Caco-2 (cell line): ENCODE results near the gene CFAP97. TPM values are rescaled to one million over a fixed set of nuclear protein-coding genes. Genes with fewer than 3 reads are reported as not detected.
"Not testable (repeated sequence)": the region's sequence is repeated elsewhere in the genome, so short reads cannot be mapped to it uniquely, and the experiment has no call there.

ENCODE experiments used
- BruUV-seq: library from RNA; stranded (reverse); fragments of 400-500 nt; replicated peaks from 2 replicates; lab custom pipeline; 2021; lab: Mats Ljungman, UMichigan
- CTCF ChIA-PET: fragments of 300-600 bp; sonication (Branson Sonifier 250); formaldehyde crosslinking; loops from one replicate; lab custom pipeline; 2022; ENCODE audit warnings: antibody characterized with exemption; lab: Charles Lee
- POLR2A ChIA-PET: fragments of 300-600 bp; sonication (Branson Sonifier 250); formaldehyde crosslinking; loops from one replicate; lab custom pipeline; 2022; ENCODE audit warnings: antibody characterized with exemption; lab: Charles Lee
- DNase-seq, 2 experiments: peaks; one replicate each; pipeline versions ENCODE4 v3.0.0 to v3.0.0-alpha.2; 2020 to 2022
- H3K27me3 ChIP-seq: replicated peaks from 2 replicates; pipeline ENCODE4 v1.6.0; 2011; ENCODE audit warnings: low read length; ENCODE audit not compliant: control insufficient read depth, insufficient read depth
- H3K36me3 ChIP-seq: 2 replicates; pipeline ENCODE4 v1.5.1; 2011; ENCODE audit warnings: low read length; ENCODE audit not compliant: control insufficient read depth, insufficient read depth
- H3K4me1 ChIP-seq: fragments of 250-450 bp; sonication (Bioruptor Pico); 2 replicates; pipeline ENCODE4 v1.5.1; 2020; ENCODE audit warnings: mild to moderate bottlenecking
- H3K4me3 ChIP-seq: 2 replicates; pipeline ENCODE4 v1.5.1; 2011; ENCODE audit warnings: low read depth, mild to moderate bottlenecking, control low read depth, low read length
- H3K9me3 ChIP-seq: fragments of 250-450 bp; sonication (Bioruptor Pico); 2 replicates; pipeline ENCODE4 v1.5.1; 2020; ENCODE audit warnings: mild to moderate bottlenecking, moderate library complexity
- H3K27ac Mint-ChIP-seq: one replicate; pipeline ENCODE4 v1.8.0; 2022; ENCODE audit warnings: mixed read lengths; ENCODE audit not compliant: unreplicated experiment
- H3K27me3 Mint-ChIP-seq: one replicate; pipeline ENCODE4 v1.8.0; 2022; ENCODE audit warnings: mixed read lengths; ENCODE audit not compliant: insufficient read depth, unreplicated experiment
- H3K36me3 Mint-ChIP-seq: one replicate; pipeline ENCODE4 v1.8.0; 2022; ENCODE audit warnings: mild to moderate bottlenecking, mixed read lengths; ENCODE audit not compliant: insufficient read depth, unreplicated experiment
- H3K4me1 Mint-ChIP-seq: one replicate; pipeline ENCODE4 v1.8.0; 2022; ENCODE audit warnings: low read depth, mixed read lengths; ENCODE audit not compliant: unreplicated experiment
- H3K4me3 Mint-ChIP-seq: one replicate; pipeline ENCODE4 v1.8.0; 2022; ENCODE audit warnings: mild to moderate bottlenecking, moderate library complexity, mixed read lengths; ENCODE audit not compliant: unreplicated experiment
- H3K9me3 Mint-ChIP-seq: one replicate; pipeline ENCODE4 v1.8.0; 2022; ENCODE audit warnings: mixed read lengths; ENCODE audit not compliant: unreplicated experiment
- CTCF ChIP-seq, 2 experiments: fragments of 200-600 bp in 1 of 2; IDR thresholded peaks; 1 replicate in 1 of 2; 2 replicates in 1 of 2; pipeline versions ENCODE4 v1.5.1 to v1.8.0; 2011 to 2022; ENCODE audit warnings: antibody characterized with exemption in 1 of 2, control low read depth in 1 of 2, inconsistent platforms in 1 of 2, low read depth in 1 of 2, low read length in 1 of 2, mild to moderate bottlenecking in 1 of 2, moderate library complexity in 1 of 2; ENCODE audit not compliant: insufficient read depth in 1 of 2, severe bottlenecking in 1 of 2, unreplicated experiment in 1 of 2
- intact Hi-C: fragments of 100-400 bp; cut with micrococcal nuclease; formaldehyde crosslinking; loops from one replicate; pipeline ENCODE4 v1.10.0; 2022; ENCODE audit not compliant: unreplicated experiment
- total RNA-seq: library from RNA; stranded (reverse); gene quantifications from 2 replicates; pipeline ENCODE4 v1.2.3, GENCODE V29; 2022

The CFAP97 gene
- total RNA-seq, 1 experiment from 2014 or later = 20.3 TPM

- intact Hi-C loops = no loop called here
- Mint-ChIP-seq H3K36me3 (no peaks in the 10 kb centered on the region), H3K4me1 (no peaks in the 10 kb centered on the region), H3K9me3 (no peaks in the 10 kb centered on the region), H3K4me3 (no peak overlapping the region), H3K27ac (no peak overlapping the region), H3K27me3 (peaks cover 5% of the 10 kb centered on the region)
- H3K27me3 ChIP-seq = no peaks in the 10 kb centered on the region
- no peaks in the 10 kb centered on the region; the same call in 1 of the 2 replicates for H3K4me1 ChIP-seq
- no TSS peak for BruUV-seq
- DNase-seq = no peak
- no peaks in the 10 kb centered on the region for H3K9me3 ChIP-seq
- TF ChIP-seq CTCF (IDR thresholded peaks at IDR 0.05; ENCODE audit: insufficient read depth in 1 of 2, low read depth in 1 of 2, low read length in 1 of 2, severe bottlenecking in 1 of 2, unreplicated experiment in 1 of 2) = no peak
- H3K36me3 ChIP-seq = no peaks in the 10 kb centered on the region
- ChIA-PET POLR2A (no interaction called here), CTCF (interaction anchor here (0.6 kb wide), 1 partner anchor 342 kb away, joined by 3 read pairs; no protein-coding TSS in a partner anchor)
- no peak overlapping the region for H3K4me3 ChIP-seq
These were observed 81.0 kb downstream of the CFAP97 start for GRCh38 chr4:185122681-185123345.

GRCh38 chr4:185120631-185120946 is 83.2 kb downstream of the CFAP97 start:
- H3K4me1 Mint-ChIP-seq = peaks cover 5% of the 10 kb centered on the region
- no peak overlapping the region for H3K4me3 Mint-ChIP-seq
- H3K27me3 ChIP-seq = no peaks in the 10 kb centered on the region
- TF ChIP-seq CTCF (IDR thresholded peaks at IDR 0.05; ENCODE audit: insufficient read depth in 1 of 2, low read depth in 1 of 2, low read length in 1 of 2, severe bottlenecking in 1 of 2, unreplicated experiment in 1 of 2) = no peak
- H3K9me3 Mint-ChIP-seq = no peaks in the 10 kb centered on the region
- no TSS peak for BruUV-seq
- H3K4me1 ChIP-seq = no peaks in the 10 kb centered on the region; the same call in 1 of the 2 replicates
- no peaks in the 10 kb centered on the region for H3K36me3 ChIP-seq
- H3K27ac Mint-ChIP-seq = no peak overlapping the region
- no peak for DNase-seq
- H3K27me3 Mint-ChIP-seq = peaks cover 5% of the 10 kb centered on the region
- peaks cover 4% of the 10 kb centered on the region for H3K36me3 Mint-ChIP-seq
- no peaks in the 10 kb centered on the region for H3K9me3 ChIP-seq
- ChIA-PET POLR2A (no interaction called here), CTCF (interaction anchor here (0.9 kb wide), 1 partner anchor 14 kb away, joined by 3 read pairs; no protein-coding TSS in a partner anchor)
- intact Hi-C loops = no loop called here
- no peak overlapping the region for H3K4me3 ChIP-seq

- H3K4me1 Mint-ChIP-seq = peaks cover 6% of the 10 kb centered on the region
- no TSS peak for BruUV-seq
- CTCF ChIA-PET = interaction anchor here (0.6 to 0.7 kb wide), 2 partner anchors 14 to 24 kb away, joined by 3 to 4 read pairs; no protein-coding TSS in a partner anchor
These were observed 83.7 kb downstream of the CFAP97 start for GRCh38 chr4:185119927-185120630.

GRCh38 chr4:185119467-185119866 is 84.3 kb downstream of the CFAP97 start:
- H3K4me3 ChIP-seq, H3K4me1 Mint-ChIP-seq, H3K4me3 Mint-ChIP-seq, DNase-seq, H3K4me1 ChIP-seq, H3K36me3 Mint-ChIP-seq, BruUV-seq, H3K27ac Mint-ChIP-seq, H3K27me3 Mint-ChIP-seq, H3K9me3 ChIP-seq, POLR2A ChIA-PET, intact Hi-C loops, H3K36me3 ChIP-seq, H3K27me3 ChIP-seq, H3K9me3 Mint-ChIP-seq: not testable (repeated sequence)
- CTCF ChIA-PET = interaction anchor here (0.6 to 0.7 kb wide), 2 partner anchors 15 to 23 kb away, joined by 3 to 4 read pairs; no protein-coding TSS in a partner anchor

More at GRCh38 chr4:185119927-185120630, 83.7 kb downstream of the CFAP97 start:
- Mint-ChIP-seq H3K27me3 (peaks cover 5% of the 10 kb centered on the region), H3K36me3 (peaks cover 4% of the 10 kb centered on the region), H3K9me3 (no peaks in the 10 kb centered on the region), H3K4me3 (no peak overlapping the region), H3K27ac (no peak overlapping the region)
- H3K4me1 ChIP-seq = no peaks in the 10 kb centered on the region; the same call in 1 of the 2 replicates
- no peaks in the 10 kb centered on the region for H3K27me3 ChIP-seq
- H3K4me3 ChIP-seq = no peak overlapping the region
- intact Hi-C loops = no loop called here
- POLR2A ChIA-PET = no interaction called here
- no peak for TF ChIP-seq CTCF (IDR thresholded peaks at IDR 0.05; ENCODE audit: insufficient read depth in 1 of 2, low read depth in 1 of 2, low read length in 1 of 2, severe bottlenecking in 1 of 2, unreplicated experiment in 1 of 2)
- DNase-seq = no peak
- no peaks in the 10 kb centered on the region for H3K9me3 ChIP-seq
- no peaks in the 10 kb centered on the region for H3K36me3 ChIP-seq
